Measurements from ENCODE around the gene MAP2K3.
"Not testable (repeated sequence)": the region's sequence is repeated elsewhere in the genome, so short reads cannot be mapped to it uniquely, and the experiment has no call there.

The MAP2K3 gene

DNA sequence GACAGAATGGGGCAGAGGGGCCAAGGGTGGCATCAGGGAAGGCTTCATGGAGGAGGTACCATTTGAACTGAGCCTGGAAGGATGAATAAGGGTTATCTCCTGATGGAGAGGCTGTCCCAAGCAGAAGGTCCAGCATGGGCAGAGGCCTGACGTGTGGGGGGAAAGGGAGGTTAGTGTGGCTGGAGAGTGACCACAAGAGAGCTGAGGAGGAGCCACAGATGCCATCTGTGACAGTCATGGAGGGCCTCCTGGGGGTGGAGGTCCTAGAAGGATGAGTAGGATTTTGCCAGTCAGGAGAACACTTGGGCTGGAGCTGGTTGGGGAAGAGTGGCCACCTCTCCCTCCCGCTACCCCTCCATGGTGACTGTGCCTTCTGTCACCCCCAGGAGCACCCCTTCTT is 29.2 kb downstream of the MAP2K3 start:
- DNase-seq, result not testable (repeated sequence)

DNA sequence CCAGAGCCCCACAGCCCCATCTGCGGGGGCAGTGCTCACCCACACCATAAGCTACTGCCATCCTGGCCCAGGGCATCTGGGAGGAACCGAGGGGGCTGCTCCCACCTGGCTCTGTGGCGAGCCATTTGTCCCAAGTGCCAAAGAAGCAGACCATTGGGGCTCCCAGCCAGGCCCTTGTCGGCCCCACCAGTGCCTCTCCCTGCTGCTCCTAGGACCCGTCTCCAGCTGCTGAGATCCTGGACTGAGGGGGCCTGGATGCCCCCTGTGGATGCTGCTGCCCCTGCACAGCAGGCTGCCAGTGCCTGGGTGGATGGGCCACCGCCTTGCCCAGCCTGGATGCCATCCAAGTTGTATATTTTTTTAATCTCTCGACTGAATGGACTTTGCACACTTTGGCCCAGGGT is 29.8 kb downstream of the MAP2K3 start:
- not testable (repeated sequence) for DNase-seq

DNA sequence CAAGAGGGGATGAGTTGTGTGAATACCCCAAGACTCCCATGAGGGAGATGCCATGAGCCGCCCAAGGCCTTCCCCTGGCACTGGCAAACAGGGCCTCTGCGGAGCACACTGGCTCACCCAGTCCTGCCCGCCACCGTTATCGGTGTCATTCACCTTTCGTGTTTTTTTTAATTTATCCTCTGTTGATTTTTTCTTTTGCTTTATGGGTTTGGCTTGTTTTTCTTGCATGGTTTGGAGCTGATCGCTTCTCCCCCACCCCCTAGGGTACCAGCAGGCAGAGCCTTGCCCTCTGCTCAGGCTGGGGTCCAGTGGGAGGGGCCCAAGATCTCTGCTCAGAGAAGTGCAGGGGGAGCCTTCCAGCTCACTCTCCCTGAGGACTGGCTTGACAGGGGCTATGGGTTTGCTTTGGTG is 30.2 kb downstream of the MAP2K3 start:
- not testable (repeated sequence) for DNase-seq

DNA sequence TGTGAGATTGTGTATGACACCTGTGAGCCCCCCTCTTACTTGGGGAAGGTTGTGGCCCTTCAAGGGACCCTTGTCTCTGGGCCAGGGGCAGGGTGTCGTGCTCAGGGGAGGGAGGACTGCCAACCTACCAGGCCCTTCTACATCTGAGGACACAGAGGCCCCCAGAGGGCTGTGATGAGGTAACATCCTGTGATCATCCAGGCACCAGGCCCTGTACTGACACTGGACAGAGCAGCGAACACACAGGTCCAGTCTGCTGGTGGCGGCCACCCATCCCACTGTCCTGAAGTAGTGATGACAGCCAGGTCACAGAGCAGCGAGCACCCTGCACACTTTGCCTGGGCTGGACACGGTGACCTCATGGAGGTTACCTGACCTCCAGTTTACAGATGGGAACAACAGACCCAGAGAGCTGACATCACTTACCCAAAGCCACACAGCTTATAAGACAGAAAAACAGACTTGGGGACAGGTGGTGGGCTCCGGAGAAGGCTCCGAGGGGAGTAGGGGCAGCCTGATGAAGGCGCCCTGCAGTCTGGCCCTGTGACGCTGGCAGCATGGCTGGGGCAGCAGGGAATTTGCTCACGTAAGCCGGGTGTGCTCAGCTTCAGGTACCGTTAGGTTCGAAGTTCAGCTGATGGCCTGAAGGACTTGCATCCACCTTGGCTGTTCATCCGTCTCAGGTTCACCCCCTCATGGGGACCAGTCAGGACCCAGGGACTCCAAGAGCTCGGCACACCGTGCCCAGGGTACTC is 30.9 kb downstream of the MAP2K3 start:
- DNase-seq, result not testable (repeated sequence)

DNA sequence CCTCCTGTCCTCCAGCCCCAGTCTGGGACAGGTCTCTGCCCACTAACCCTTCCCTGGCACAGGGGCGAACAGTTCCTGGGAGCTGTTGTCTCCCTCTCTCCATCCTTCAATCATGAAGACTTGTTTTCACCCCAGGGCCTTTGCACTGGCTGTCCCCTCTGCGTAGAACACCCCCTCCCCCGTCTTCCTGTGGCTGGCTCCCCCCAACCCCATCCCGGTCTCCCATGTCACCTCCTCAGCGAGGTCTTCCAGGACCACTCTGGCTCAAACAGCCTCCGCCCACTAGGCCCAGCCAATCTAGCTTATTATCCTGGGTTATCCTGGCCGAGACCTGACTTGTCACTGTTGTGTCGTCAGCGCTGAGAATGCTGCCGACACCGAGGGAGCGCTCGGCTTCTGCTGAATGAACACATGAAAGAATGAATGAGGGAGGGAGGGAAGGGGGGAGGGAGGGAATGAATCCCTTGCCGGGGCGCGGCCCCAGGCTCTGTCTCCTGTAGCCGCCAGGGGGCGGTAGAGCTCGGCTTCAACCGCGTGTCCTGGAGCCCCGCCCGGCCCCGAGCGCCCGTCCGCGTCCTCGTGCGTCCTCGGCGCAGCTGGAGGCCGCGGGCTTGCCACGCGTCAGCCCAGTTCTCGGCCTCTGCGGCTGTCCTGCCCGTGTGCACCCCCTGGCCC is 31.8 kb downstream of the MAP2K3 start:
- not testable (repeated sequence) for DNase-seq

DNA sequence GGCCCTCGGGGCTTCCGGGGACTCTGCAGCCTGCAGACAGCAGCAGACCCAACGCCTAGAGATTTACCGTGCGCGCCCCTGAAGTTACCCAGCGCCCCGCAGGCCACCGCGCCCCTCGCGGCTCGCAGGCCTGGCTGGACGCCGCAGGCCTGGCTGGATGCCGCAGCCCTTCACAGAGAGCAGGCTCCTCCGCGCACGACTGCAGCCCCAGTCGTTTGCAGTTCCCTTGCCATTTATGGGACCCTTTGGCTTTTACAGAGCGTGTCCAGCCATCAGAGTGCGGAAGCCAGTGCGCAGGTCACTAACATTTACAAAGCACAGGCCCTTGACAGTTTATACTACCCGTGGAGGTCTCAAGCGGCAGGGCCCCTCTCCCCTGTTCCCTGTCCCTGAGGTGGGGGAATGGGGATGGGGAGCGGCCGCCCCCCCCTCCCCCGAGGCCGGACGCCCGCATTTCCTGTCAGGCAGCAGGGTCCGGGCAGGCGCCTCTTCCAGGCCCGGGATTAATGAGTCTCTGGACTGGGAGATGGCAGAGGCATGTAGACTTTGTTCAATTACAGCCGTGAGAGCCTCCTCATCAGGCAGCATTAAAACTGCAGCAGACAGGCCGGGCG is 32.5 kb downstream of the MAP2K3 start:
- not testable (repeated sequence) for DNase-seq

DNA sequence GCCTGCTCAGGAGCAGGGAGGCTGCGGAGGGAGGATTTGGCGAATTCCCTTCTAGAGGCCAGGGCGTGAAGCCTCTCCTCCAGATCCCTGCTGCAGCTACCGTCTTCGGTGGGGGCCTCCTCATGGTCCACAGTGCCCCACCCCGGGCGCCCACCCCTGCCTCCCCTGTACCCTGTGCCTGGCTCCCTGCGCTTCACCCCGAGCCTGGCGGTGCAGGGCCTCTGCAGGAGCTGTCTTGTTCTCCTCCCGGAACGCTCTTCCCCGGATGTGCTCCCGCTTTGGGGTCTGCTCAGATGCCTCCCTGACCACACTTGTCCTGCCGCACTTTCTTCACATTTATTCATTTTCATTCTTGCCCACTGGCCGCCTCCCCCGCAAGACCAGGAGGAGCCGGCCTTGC is 33.3 kb downstream of the MAP2K3 start:
- not testable (repeated sequence) for DNase-seq

DNA sequence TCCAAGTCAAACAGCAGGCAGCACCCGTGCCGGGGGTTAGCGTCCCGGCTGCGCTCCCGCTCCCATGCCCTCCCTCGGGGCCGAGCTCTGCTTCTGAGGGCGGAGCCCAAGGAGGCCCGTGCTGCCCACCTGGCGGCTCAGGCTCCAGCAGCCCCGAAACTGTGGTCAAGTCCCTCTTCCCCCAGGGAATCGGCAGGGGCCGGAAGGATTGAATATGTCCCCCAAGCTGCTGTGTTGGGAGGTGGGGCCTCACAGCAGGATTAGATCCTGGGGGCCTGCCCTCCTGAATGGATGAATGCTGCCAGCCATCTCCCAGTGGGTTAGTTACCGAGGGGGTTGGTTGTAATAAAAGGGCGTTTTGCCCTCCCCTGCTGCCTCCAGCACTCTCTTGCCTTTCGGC is 33.9 kb downstream of the MAP2K3 start:
- DNase-seq, result no peak

DNA sequence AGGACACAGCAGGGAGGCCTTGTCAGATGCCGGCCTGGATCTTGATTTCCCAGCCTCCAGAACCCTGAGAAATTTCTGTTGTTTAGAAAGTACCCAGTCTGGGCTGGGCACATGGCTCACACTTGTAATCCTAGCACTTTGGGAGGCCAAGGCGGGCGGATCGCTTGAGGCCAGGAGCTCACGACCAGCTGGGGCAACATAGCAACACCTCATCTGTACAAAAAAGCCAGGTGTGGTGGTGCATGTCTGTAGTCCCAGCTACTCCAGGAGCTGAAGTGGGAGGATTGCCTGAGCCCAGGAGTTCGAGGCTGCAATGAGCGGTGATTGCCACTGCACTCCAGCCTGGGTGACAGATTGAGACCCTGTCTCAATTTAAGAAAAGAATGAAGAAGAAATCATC is 34.3 kb downstream of the MAP2K3 start:
- DNase-seq, result not testable (repeated sequence)

DNA sequence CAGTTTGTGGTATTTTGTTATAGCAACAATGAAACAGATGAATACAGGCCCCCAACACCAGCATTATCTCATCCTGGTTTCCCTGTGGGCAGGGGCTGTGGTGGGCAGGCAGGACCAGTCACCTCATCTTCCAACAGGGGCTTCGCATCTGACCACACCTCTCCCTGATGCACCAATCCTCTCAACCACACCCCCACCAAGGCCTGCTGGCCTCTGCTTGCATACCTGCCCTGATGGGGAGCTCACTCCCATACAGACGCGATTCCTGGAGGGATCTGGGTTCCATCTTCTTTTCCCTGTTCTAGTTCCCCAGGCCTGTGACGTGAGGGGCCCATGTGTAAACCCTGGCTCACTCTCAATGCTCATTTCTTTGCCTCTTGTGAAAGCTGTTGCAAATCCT is 34.7 kb downstream of the MAP2K3 start:
- not testable (repeated sequence) for DNase-seq

DNA sequence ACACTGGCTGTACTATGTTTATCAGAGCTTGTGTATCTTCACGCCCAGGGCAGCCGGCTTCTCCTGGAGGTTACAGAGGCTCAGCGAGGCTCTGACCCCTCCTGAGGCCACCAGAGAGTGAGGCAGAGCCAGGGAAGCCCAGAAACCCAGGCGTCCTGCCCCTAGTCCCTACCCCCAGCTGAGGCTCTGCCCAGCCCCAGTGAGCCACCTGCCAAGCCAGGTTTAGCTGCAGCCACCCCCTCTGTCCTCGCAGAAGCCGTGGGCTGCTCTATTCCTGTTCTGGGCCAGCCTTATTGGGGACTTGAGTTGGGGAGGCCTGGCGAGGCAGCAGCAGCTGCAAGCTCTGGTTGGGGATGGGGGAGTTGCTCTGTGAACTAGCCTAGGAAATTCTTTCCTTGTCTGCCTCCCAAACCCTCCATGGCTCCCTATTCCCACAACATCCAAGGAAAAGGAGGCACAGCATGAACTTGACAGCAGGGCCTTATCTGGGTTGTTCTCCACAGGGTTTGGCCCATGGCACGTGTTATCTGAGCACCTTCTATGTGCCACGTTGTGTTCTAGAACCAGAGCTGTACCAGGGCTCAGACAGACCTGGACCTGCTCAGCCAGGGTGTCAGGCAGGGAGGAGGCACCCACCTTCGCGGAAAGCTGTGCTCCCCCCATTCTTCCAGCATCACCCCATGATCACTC is 35.3 kb downstream of the MAP2K3 start:
- not testable (repeated sequence) for DNase-seq

DNA sequence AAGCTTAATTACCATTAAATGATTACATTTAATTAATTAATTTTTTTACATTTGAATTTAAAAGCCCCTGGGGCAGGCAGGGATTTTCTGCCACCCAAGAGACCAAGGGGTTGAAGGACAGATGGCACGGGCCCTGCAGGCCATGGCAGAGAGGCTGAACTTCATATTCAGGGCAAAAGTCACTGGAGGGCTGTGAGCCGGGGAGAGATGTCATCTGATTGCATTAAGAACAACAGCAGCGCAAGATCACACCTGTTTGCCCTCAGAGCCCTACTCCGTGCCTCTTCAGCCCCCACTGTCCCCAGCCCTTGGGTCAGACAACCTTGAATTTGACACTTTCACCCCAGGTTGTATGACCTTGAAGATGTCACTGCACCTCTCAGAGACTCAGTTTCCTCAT is 35.9 kb downstream of the MAP2K3 start:
- not testable (repeated sequence) for DNase-seq

DNA sequence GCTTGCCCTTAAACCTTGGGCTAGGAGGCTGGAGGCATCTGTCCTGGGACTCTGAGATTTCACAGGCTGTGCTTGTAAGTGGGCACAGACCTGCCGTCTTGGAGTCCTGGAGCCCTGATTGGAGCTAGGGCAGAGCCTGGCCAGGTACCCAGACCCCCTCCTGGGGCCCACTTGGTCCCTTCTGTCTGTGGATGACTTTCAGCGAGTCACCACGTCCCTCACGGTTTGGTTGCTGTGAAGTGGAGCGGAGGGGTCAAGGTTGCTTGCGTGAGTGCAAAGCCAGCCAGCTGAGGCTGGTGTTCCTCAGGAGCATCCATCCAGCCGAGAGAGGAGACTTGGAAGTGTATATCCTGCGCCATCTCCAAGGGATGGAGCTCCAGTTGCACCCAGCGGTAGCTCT is 36.5 kb downstream of the MAP2K3 start:
- DNase-seq, result not testable (repeated sequence)

DNA sequence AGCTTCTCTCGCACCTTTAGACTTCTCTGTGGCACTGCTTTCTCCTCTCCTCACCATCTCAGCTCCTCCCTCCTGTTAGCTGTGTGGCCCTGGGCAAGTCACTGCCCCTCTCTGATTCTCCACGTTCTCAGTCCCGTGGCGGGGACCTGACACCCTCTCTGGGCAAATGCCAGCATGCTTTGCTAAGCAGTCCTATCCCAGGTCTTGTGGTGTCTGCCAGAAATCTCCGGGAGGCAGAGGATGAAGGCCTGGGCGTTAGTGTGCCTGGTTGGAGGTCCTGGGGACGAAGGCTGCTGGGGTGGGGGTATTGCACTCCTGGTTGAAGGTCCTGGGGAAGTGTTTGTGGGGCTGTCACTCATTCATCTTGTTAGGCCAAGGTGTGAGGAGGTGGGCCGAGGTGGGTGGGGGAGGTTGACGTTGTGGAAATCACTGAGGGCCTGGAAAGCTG is 37.3 kb downstream of the MAP2K3 start:
- not testable (repeated sequence) for DNase-seq

DNA sequence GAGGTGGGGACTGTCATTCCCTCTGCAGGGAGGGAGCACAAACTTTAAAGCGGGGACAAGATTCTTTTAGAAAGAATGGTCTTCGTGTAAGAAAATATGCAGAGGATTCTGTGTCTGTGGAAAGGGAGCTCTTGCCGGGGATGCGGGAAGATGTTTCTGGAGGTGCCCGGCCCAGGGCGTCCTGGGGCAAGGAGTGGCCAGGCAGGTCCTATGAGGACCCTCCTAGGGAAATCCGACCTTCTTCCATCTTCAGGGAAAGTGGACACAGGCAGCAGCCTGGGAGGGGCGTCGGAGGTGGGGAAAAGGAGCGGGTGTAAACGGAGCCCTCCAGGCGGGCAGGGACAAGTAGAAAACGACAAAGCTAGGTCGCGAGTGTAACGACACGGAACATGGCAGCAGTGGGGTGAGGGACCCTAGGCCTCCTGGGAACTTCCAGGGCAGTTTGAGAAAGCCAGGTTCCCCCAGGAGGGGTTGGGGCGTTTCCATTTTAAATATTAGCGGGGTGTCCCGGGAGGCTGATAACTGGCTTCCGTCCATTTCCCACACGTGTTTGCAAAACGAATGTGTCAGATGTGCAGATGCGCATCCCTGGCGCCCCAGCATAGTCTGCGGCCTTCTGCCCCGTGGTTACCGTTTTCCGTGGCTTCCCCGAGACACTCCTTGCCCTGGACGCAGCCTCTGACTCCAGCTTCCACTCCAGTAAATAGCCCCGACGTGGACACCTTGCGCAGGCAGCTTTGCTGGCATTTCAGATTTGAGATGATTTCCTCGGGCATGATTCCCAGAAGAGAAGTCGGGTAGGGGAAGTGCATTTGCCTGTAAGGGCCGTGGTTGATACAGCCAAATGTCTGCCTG is 39.0 kb downstream of the MAP2K3 start:
- DNase-seq, result not testable (repeated sequence)

DNA sequence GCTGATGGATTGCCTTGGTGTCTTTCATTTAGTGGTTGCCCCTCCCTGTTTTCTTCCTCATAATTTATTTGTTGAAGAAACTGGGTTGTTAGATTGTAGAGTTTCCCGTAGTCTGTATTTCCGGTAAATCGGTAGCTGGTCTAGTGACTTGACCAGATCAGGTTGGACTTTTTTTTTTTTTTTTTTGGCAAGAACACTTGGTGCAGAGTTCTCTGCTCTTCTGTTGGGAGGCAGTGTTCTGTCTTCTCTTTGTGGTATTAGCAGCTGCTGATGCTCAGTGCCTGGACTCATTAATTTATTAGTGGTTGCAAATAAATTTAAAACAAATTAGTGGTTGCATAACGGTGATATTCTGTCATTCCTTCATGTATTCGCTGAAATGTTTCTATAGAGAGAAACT is 40.2 kb downstream of the MAP2K3 start:
- DNase-seq, result not testable (repeated sequence)

DNA sequence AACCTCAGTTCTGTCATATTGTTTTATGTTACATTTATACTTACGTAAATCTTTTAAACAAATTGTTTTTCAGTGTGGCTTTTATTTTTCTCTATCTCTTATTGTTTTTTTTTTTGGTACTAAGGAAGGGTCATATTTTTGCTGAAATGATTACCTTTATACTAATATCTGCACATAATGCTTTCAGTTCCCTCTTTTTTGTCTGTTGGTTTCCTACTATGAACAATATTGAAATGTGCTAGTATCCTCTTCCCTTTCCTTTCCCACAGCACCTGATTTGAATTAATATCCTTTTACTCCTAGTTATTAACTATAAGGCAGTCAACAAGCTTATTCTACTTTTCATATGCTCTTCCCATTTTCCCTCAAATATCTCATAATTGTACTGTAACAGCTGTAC is 43.4 kb downstream of the MAP2K3 start:
- not testable (repeated sequence) for DNase-seq

DNA sequence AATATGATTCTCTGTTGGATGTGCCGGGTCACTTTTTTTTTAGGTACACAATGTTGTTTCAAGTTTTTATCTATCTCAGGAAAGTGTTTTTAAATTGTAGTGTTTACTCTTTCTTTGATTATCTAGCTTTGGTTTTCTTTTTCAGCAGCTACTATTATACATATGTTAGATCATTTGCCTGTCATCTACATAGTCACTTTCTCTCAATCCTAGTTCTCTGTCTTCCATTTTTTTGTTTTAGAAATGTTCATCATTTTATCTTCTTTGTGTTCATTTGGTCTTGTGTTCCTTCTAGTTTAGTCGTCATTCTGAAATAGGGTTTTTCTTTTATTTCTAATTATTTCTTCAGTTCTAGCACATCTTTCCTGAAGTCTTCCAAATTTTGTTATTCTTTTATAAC is 44.3 kb downstream of the MAP2K3 start:
- not testable (repeated sequence) for DNase-seq

DNA sequence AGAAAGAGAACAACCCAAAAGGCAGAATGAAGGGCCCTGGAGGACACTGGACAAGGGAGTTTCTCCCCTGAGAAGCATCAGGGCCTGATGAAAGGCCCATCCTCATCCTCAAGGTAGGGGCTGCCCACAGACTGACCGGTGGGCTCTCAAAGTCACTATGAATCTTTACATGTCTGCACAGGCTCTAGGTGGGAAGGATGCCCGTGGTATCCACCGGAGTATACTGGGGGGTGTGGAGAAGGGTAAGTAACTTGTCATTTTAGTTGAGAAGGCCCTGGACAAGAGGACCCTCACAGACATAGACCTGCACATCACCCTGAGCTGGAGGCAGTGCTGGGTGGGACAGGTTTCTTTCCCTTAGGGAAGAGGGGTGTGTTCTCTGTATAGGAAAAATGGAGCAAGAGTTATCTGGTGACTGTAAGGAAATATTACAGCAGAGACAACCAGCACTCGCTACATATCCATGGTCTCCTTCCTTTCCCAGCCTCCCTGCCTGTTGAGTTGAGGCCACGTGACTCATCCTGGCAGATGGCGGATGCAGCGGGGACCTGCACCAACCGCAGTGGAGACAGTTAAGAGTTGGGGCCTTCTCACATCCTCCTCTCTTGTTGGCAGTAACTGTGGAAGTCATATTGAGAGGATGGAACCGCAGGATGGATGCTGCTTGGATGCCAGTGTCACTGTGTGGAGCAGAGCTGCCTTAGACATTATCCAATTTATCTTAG is 46.1 kb downstream of the MAP2K3 start:
- no peak for DNase-seq

DNA sequence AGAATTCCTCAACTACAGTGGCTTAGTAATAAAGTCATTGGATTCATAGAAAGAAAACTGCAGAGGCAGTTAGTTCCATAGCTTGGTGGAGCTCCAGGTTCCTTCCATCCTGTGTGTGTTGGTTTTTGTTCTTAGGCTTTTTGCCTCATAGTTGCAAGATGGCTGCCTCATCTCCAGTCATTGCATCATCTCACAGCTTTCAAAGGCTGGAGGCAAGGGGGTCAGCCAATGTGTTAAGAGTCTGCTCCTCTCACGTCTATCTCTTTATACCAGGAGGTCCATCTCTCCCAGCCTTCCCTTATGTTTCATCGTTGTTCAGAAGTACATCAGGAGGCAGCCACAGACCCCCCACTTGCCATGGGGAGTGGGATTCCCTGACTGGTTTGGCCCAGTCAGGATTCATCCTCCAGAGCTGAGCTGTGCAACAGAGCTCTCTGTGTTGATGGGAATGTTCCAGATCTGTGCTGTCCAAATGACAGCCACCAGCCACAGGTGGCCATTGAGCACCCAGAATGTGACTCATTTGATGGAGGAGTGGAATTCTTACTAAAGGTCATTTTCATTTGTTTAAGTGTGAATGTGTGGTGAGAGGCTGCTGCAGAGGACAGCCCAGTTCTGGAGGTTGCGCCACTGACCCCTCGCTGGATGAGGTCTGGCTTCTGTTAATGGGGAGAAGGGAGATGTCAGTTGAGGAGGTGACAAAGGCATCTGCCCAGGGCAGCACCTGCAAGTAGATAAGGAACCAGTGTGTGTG is 52.2 kb downstream of the MAP2K3 start:
- DNase-seq, result not testable (repeated sequence)

Data from HCEC 1CT (cell line).